T follicular helper cell (primary cell): ENCODE data around the gene RGL1.
"Not testable (repeated sequence)": the region's sequence is repeated elsewhere in the genome, so short reads cannot be mapped to it uniquely, and the experiment has no call there.

Experiments
- DNase-seq: peaks from one replicate; pipeline ENCODE4 v3.0.0-alpha.2; 2020; ENCODE audit warnings: low read depth
- total RNA-seq, 2 experiments: gene quantifications; one replicate each; lab custom pipeline; 2026; lab: John Stamatoyannopoulos, UW

The RGL1 gene
- 2.2 to 10.5 reads per million in 2 experiments for total RNA-seq

GRCh38 chr1:183804916-183805841, at the start of gene RGL1:
Gene RGL1, plus strand, starts transcription at chr1:183805120. Its CDS starts 178 bp downstream, at chr1:183805298.
- DNase-seq: no peak

- no peak for DNase-seq
Measured at GRCh38 chr1:183756326-183756725, 48.6 kb upstream of the RGL1 start.

- DNase-seq: no peak
Measured at GRCh38 chr1:183757061-183757460, 47.9 kb upstream of the RGL1 start.

GRCh38 chr1:183758913-183759312, 46.0 kb upstream of the RGL1 start:
- DNase-seq: no peak

- DNase-seq: no peak
Measured at GRCh38 chr1:183760661-183761060, 44.3 kb upstream of the RGL1 start.

GRCh38 chr1:183761871-183762270, 43.0 kb upstream of the RGL1 start:
- DNase-seq: no peak

GRCh38 chr1:183762856-183763255, 42.1 kb upstream of the RGL1 start:
- DNase-seq: not testable (repeated sequence)

GRCh38 chr1:183764981-183765380, 39.9 kb upstream of the RGL1 start:
- DNase-seq: no peak

GRCh38 chr1:183769956-183770815, 34.7 kb upstream of the RGL1 start:
- DNase-seq: no peak

- DNase-seq: no peak
Measured at GRCh38 chr1:183770816-183771128, 34.1 kb upstream of the RGL1 start.

GRCh38 chr1:183773482-183774274, 31.2 kb upstream of the RGL1 start:
- no peak for DNase-seq

- DNase-seq: no peak
Measured at GRCh38 chr1:183774938-183775337, 30.0 kb upstream of the RGL1 start.

- no peak for DNase-seq
Measured at GRCh38 chr1:183776731-183777130, 28.2 kb upstream of the RGL1 start.

GRCh38 chr1:183777328-183777727, 27.6 kb upstream of the RGL1 start:
- no peak for DNase-seq

- DNase-seq: no peak
Measured at GRCh38 chr1:183778045-183778444, 26.9 kb upstream of the RGL1 start.

- no peak for DNase-seq
Measured at GRCh38 chr1:183778568-183779433, 26.1 kb upstream of the RGL1 start.

- no peak for DNase-seq
Measured at GRCh38 chr1:183780159-183780558, 24.8 kb upstream of the RGL1 start.

- no peak for DNase-seq
Measured at GRCh38 chr1:183780757-183781156, 24.2 kb upstream of the RGL1 start.

GRCh38 chr1:183783342-183783741, 21.6 kb upstream of the RGL1 start:
- no peak for DNase-seq

GRCh38 chr1:183783767-183784637, 20.9 kb upstream of the RGL1 start:
- no peak for DNase-seq
